Measurements from ENCODE around the gene FCN2. TPM values are rescaled to one million over a fixed set of nuclear protein-coding genes. Genes with fewer than 3 reads are reported as not detected.

Gene FCN2
- total RNA-seq, 1 donor from 2014 or later: not detected

DNA sequence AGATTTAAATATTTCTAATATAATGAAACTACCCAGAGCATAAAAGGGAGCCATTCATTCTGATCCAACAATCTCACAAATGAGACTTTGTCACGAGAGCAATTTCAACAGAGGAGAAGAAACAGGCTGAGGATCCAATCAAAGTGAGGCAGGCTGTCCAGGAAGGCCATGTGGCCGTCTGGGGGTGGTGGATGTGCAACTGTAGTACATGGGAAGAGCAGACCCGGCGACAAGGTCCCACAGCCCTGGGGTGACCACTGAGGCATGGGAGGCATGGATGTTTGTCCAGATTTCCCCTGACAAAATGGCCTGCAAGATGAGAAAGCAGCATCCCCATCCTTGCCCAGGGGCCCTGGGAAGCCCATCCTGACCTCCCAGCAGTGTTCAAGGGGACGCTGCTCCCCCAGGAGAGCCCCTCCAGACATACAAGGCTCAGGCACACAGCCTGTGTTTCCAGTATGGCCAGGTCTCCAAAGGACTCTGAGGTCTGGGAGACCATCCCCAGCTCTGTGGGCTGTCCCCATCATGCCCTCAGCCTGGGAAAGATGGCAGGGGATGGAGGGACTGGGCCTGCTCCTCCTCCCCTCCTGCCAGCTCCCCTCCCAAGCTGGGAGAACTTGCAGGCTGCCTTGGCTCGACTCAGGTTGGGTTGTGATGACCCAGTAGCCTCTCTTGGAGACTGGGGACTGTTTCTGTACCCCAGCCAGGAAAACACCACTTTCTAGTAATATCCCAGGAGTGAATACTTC is 27.5 kb upstream of the FCN2 start:
- Histone ChIP-seq H3K27me3 (no peaks in the 10 kb centered on the region), H3K79me2 (ENCODE audit: low read depth) (no peaks in the 10 kb centered on the region), H2AFZ (replicated peaks) (no peak overlapping the region), H3K9ac (no peak overlapping the region), H3K4me1 (no peaks in the 10 kb centered on the region), H4K20me1 (ENCODE audit: low read depth) (no peaks in the 10 kb centered on the region), H3K9me3 (ENCODE audit: low read depth) (no peaks in the 10 kb centered on the region), H3K4me3 (no peak overlapping the region), H3K27ac (no peak overlapping the region), H3K4me2 (no peak overlapping the region), H3K36me3 (no peaks in the 10 kb centered on the region), H3F3A (ENCODE audit: low read depth) (no peaks in the 10 kb centered on the region)
- Mint-ChIP-seq H3K27me3 (ENCODE audit: insufficient read depth, low read depth) (peaks cover 2% of the 10 kb centered on the region), H3K36me3 (no peaks in the 10 kb centered on the region), H3K4me3 (no peak overlapping the region), H3K9me3 (peaks cover 5% of the 10 kb centered on the region), H3K4me1 (no peaks in the 10 kb centered on the region), H3K27ac (no peak overlapping the region)
- no peak for TF ChIP-seq EZH2phosphoT487 (IDR thresholded peaks at IDR 0.05)
- TF ChIP-seq EZH2 (IDR thresholded peaks at IDR 0.05): no peak
- TF ChIP-seq CTCF (IDR thresholded peaks at IDR 0.05): no peak
- no peak for DNase-seq (ENCODE audit: low spot score)

- Histone ChIP-seq H3K9me3 (ENCODE audit: low read depth) (no peaks in the 10 kb centered on the region), H3K79me2 (ENCODE audit: low read depth) (no peaks in the 10 kb centered on the region), H3F3A (ENCODE audit: low read depth) (no peaks in the 10 kb centered on the region), H3K9ac (no peak overlapping the region), H3K4me3 (no peak overlapping the region), H3K27me3 (no peaks in the 10 kb centered on the region), H4K20me1 (ENCODE audit: low read depth) (no peaks in the 10 kb centered on the region), H3K36me3 (no peaks in the 10 kb centered on the region), H2AFZ (replicated peaks) (no peak overlapping the region), H3K4me1 (no peaks in the 10 kb centered on the region), H3K27ac (no peak overlapping the region), H3K4me2 (no peak overlapping the region)
- Mint-ChIP-seq H3K36me3 (no peaks in the 10 kb centered on the region), H3K4me1 (no peaks in the 10 kb centered on the region), H3K9me3 (peaks cover 3% of the 10 kb centered on the region), H3K27me3 (ENCODE audit: insufficient read depth, low read depth) (peaks cover 7% of the 10 kb centered on the region), H3K27ac (no peak overlapping the region), H3K4me3 (no peak overlapping the region)
- DNase-seq (ENCODE audit: low spot score): no peak
- TF ChIP-seq CTCF (IDR thresholded peaks at IDR 0.05): no peak
- TF ChIP-seq EZH2 (IDR thresholded peaks at IDR 0.05): no peak
- no peak for TF ChIP-seq EZH2phosphoT487 (IDR thresholded peaks at IDR 0.05)
Observed at GRCh38 chr9:134853893-134854292, 26.7 kb upstream of the FCN2 start.

GRCh38 chr9:134854541-134854981 is 26.0 kb upstream of the FCN2 start:
- no peak for DNase-seq (ENCODE audit: low spot score)
- Mint-ChIP-seq H3K4me1 (no peaks in the 10 kb centered on the region), H3K9me3 (peaks cover 3% of the 10 kb centered on the region), H3K27ac (no peak overlapping the region), H3K4me3 (no peak overlapping the region), H3K27me3 (ENCODE audit: insufficient read depth, low read depth) (peaks cover 7% of the 10 kb centered on the region), H3K36me3 (no peaks in the 10 kb centered on the region)
- Histone ChIP-seq H3K27ac (no peak overlapping the region), H3K4me3 (no peak overlapping the region), H3K9ac (no peak overlapping the region), H3K9me3 (ENCODE audit: low read depth) (no peaks in the 10 kb centered on the region), H3F3A (ENCODE audit: low read depth) (no peaks in the 10 kb centered on the region), H3K36me3 (no peaks in the 10 kb centered on the region), H3K27me3 (no peaks in the 10 kb centered on the region), H2AFZ (replicated peaks) (no peak overlapping the region), H3K79me2 (ENCODE audit: low read depth) (no peaks in the 10 kb centered on the region), H4K20me1 (ENCODE audit: low read depth) (no peaks in the 10 kb centered on the region), H3K4me2 (no peak overlapping the region), H3K4me1 (no peaks in the 10 kb centered on the region)
- TF ChIP-seq EZH2phosphoT487 (IDR thresholded peaks at IDR 0.05) (no peak), CTCF (IDR thresholded peaks at IDR 0.05) (no peak), EZH2 (IDR thresholded peaks at IDR 0.05) (no peak)

Data from neural progenitor cell (in vitro differentiated cells).